ENCODE results near the gene HSPH1. TPM values are rescaled to one million over a fixed set of nuclear protein-coding genes. Genes with fewer than 3 reads are reported as not detected.

Gene HSPH1
- total and polyA plus RNA-seq, 10 of the 15 experiments (the other 5 are each of a cell fraction or from before 2014, with no cell fraction given): 40.2 to 159 (median 92.6) TPM

DNA sequence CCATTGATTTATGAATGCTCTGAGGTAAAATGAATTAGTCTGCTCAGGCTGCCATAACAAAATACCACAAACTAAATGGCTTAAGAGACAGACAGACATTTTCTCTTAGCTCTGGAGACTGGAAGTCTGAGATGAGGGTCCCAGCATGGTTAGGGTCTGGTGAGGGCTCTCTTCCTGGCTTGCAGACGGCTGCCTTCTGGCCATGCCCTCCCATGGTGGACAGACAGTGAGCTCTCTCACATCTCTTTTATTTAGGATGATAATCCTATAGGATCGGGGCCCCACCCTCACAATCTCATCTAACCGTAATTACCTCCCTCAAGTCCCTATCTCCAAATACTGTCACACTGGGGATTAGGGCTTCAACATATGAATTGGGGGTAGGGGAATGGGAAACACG, 47.1 kb downstream of the HSPH1 start (continued):
- no peak for TF ChIP-seq ZSCAN29 (IDR thresholded peaks at IDR 0.05)
- no peak for TF ChIP-seq WRNIP1 (IDR thresholded peaks at IDR 0.05; ENCODE audit: borderline replicate concordance, low read depth, low read length)
- TF ChIP-seq, protein P1, sequence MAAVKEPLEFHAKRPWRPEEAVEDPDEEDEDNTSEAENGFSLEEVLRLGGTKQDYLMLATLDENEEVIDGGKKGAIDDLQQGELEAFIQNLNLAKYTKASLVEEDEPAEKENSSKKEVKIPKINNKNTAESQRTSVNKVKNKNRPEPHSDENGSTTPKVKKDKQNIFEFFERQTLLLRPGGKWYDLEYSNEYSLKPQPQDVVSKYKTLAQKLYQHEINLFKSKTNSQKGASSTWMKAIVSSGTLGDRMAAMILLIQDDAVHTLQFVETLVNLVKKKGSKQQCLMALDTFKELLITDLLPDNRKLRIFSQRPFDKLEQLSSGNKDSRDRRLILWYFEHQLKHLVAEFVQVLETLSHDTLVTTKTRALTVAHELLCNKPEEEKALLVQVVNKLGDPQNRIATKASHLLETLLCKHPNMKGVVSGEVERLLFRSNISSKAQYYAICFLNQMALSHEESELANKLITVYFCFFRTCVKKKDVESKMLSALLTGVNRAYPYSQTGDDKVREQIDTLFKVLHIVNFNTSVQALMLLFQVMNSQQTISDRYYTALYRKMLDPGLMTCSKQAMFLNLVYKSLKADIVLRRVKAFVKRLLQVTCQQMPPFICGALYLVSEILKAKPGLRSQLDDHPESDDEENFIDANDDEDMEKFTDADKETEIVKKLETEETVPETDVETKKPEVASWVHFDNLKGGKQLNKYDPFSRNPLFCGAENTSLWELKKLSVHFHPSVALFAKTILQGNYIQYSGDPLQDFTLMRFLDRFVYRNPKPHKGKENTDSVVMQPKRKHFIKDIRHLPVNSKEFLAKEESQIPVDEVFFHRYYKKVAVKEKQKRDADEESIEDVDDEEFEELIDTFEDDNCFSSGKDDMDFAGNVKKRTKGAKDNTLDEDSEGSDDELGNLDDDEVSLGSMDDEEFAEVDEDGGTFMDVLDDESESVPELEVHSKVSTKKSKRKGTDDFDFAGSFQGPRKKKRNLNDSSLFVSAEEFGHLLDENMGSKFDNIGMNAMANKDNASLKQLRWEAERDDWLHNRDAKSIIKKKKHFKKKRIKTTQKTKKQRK (IDR thresholded peaks at IDR 0.05; ENCODE audit: low read depth, low read length): no peak
- TF ChIP-seq ZNF384 (IDR thresholded peaks at IDR 0.05; ENCODE audit: borderline replicate concordance, low read depth, low read length): no peak
- TF ChIP-seq, protein P2, sequence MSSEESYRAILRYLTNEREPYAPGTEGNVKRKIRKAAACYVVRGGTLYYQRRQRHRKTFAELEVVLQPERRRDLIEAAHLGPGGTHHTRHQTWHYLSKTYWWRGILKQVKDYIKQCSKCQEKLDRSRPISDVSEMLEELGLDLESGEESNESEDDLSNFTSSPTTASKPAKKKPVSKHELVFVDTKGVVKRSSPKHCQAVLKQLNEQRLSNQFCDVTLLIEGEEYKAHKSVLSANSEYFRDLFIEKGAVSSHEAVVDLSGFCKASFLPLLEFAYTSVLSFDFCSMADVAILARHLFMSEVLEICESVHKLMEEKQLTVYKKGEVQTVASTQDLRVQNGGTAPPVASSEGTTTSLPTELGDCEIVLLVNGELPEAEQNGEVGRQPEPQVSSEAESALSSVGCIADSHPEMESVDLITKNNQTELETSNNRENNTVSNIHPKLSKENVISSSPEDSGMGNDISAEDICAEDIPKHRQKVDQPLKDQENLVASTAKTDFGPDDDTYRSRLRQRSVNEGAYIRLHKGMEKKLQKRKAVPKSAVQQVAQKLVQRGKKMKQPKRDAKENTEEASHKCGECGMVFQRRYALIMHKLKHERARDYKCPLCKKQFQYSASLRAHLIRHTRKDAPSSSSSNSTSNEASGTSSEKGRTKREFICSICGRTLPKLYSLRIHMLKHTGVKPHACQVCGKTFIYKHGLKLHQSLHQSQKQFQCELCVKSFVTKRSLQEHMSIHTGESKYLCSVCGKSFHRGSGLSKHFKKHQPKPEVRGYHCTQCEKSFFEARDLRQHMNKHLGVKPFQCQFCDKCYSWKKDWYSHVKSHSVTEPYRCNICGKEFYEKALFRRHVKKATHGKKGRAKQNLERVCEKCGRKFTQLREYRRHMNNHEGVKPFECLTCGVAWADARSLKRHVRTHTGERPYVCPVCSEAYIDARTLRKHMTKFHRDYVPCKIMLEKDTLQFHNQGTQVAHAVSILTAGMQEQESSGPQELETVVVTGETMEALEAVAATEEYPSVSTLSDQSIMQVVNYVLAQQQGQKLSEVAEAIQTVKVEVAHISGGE (CRISPR knock-in tag; IDR thresholded peaks at IDR 0.05): no peak
- TF ChIP-seq, protein P3, sequence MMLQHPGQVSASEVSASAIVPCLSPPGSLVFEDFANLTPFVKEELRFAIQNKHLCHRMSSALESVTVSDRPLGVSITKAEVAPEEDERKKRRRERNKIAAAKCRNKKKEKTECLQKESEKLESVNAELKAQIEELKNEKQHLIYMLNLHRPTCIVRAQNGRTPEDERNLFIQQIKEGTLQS (IDR thresholded peaks at IDR 0.05; ENCODE audit: borderline replicate concordance, extremely low read depth, low read depth, low read length): no peak
- no peak for TF ChIP-seq ESRRA (IDR thresholded peaks at IDR 0.05; ENCODE audit: low read length)
- TF ChIP-seq GABPA (IDR thresholded peaks at IDR 0.05; ENCODE audit: low read depth): no peak
